Mesothelial cell of epicardium (in vitro differentiated cells): Measurements from ENCODE around the gene CCL14. TPM values are rescaled to one million over a fixed set of nuclear protein-coding genes. Genes with fewer than 3 reads are reported as not detected.
"Not testable (repeated sequence)": the region's sequence is repeated elsewhere in the genome, so short reads cannot be mapped to it uniquely, and the experiment has no call there.

Experiments
- DNase-seq, 2 experiments: peaks; one replicate each; pipeline ENCODE4 v3.0.0; 2021; ENCODE audit warnings: low spot score in 2 of 2; ENCODE audit not compliant: unreplicated experiment in 2 of 2
- H3K27ac Mint-ChIP-seq: 2 replicates; pipeline ENCODE4 v1.8.0; 2021; ENCODE audit warnings: mixed read lengths
- H3K27me3 Mint-ChIP-seq: 2 replicates; pipeline ENCODE4 v1.8.0; 2021; ENCODE audit warnings: low read depth, mixed read lengths
- H3K36me3 Mint-ChIP-seq: 2 replicates; pipeline ENCODE4 v1.8.0; 2021; ENCODE audit warnings: mixed read lengths
- H3K4me1 Mint-ChIP-seq: 2 replicates; pipeline ENCODE4 v1.8.0; 2021; ENCODE audit warnings: mixed read lengths
- H3K4me3 Mint-ChIP-seq: 2 replicates; pipeline ENCODE4 v1.8.0; 2021; ENCODE audit warnings: mild to moderate bottlenecking, moderate library complexity, mixed read lengths
- H3K9me3 Mint-ChIP-seq: 2 replicates; pipeline ENCODE4 v1.8.0; 2021; ENCODE audit warnings: mixed read lengths
- CTCF ChIP-seq: fragments of 200-600 bp; sonication (generic); IDR thresholded peaks from one replicate; pipeline ENCODE4 v1.5.0; 2021; ENCODE audit warnings: antibody characterized with exemption; ENCODE audit not compliant: unreplicated experiment
- total RNA-seq: library from RNA; stranded (reverse); gene quantifications from 3 replicates; pipeline ENCODE4 v1.2.1, GENCODE V29; 2021

CCL14 gene
- total RNA-seq, 1 donor from 2014 or later = not detected

DNA sequence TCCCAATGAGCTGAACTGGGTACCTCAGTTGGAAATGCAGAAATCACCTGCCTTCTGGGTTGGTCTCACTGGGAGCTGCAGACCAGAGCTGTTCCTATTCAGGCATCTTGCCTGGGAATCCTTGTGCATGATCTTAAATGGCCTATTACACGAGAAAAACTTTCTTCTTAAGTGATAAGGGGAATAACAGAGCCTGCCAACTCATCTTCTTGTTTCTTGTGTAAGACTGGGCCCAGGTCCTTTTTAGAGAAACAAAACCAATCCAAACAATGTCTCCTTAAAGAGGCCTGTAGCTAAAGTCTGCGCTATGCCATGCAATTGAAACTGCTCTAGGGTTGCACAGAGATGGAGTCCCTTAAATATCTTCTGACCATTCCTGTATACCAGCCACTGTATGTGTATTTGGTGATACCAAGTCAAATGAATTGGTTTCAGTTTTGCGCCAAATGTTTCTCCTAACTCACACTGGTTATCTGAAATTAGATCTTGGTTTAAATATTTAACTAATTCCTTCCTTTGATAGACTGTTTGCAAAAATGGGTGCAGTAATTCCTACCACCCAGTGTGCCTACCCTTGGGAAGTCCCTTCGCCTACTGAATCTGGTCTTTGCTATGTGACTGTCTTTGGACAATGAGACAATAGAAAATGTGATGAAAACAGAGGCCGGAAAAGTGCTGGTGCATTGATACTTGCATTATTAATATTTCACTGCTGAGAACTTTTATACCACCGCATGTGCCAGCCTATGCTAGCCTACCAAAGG lies 37.8 kb upstream of the CCL14 start:
- Mint-ChIP-seq H3K4me1 (peaks cover 15% of the 10 kb centered on the region), H3K4me3 (no peak overlapping the region), H3K27me3 (peaks cover 38% of the 10 kb centered on the region), H3K9me3 (peaks cover 6% of the 10 kb centered on the region), H3K36me3 (no peaks in the 10 kb centered on the region), H3K27ac (no peak overlapping the region)
- no peak for DNase-seq
- TF ChIP-seq CTCF = no peak

GRCh38 chr17:36019423-36019822 lies 32.9 kb upstream of the CCL14 start:
- no peak for TF ChIP-seq CTCF
- DNase-seq = no peak
- H3K27ac Mint-ChIP-seq = no peak overlapping the region
- no peaks in the 10 kb centered on the region for H3K36me3 Mint-ChIP-seq
- H3K4me1 Mint-ChIP-seq = no peaks in the 10 kb centered on the region
- H3K9me3 Mint-ChIP-seq = peaks cover 6% of the 10 kb centered on the region
- H3K27me3 Mint-ChIP-seq = peaks cover 62% of the 10 kb centered on the region
- no peak overlapping the region for H3K4me3 Mint-ChIP-seq

DNA sequence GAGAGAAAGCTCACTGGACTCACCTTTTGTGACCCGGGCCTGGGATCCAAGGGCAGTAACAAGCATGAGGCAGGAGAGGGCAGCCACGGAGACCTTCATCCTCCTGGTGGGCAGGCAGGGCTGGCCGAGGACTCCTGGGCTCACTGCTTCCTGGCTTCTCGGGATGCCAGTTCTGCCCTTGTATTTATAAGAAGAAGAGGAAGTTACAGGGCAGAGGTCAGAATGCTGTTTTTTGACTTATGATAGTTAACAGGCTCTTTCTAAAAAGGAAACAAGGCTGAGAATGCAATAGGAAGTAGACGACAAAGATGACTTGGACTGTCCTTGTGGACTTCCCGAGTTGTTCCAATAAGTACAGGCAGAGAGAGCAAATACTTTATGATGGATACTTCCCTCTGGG lies 31.3 kb upstream of the CCL14 start, which contains the start of gene CCL23:
TSS of gene CCL23 (minus strand) at position 174 of the 400 bp plus-strand sequence. CDS start at position 99, 75 bp downstream.
- Mint-ChIP-seq H3K27ac (no peak within 1 kb of the TSS), H3K36me3 (no peaks in the 10 kb centered on the region), H3K27me3 (peaks cover 74% of the 10 kb centered on the region), H3K4me1 (no peaks in the 10 kb centered on the region), H3K4me3 (no peak within 1 kb of the TSS), H3K9me3 (peaks cover 6% of the 10 kb centered on the region)
- DNase-seq = no peak
- TF ChIP-seq CTCF = no peak

- Mint-ChIP-seq H3K36me3 (no peaks in the 10 kb centered on the region), H3K4me1 (no peaks in the 10 kb centered on the region)
- no peak for DNase-seq
Observed at GRCh38 chr17:36016555-36016954, 30.0 kb upstream of the CCL14 start.

DNA sequence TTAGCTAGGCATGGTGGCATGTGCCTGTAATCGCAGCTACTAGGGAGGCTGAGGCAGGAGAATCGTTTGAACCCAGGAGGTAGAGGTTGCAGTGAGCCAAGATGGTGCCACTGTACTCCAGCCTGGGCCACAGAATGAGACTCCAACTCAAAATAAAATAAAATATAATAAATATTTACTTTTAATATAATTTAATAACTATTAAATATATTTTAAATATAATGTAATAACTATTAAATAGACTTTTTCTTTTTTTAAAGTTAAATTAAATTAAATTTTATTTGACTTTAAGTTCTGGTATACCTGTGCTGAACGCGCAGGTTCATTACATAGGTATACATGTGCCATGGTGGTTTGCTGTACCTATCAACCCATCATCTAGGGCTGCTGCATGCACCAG lies 29.4 kb upstream of the CCL14 start:
- DNase-seq, H3K36me3 Mint-ChIP-seq, H3K4me3 Mint-ChIP-seq, H3K27ac Mint-ChIP-seq, H3K4me1 Mint-ChIP-seq: not testable (repeated sequence)
- Mint-ChIP-seq H3K27me3 (peaks cover 65% of the 10 kb centered on the region), H3K9me3 (peaks cover 15% of the 10 kb centered on the region)

More at GRCh38 chr17:36016555-36016954, 30.0 kb upstream of the CCL14 start:
- no peak for TF ChIP-seq CTCF
- no peak overlapping the region for H3K4me3 Mint-ChIP-seq
- no peak overlapping the region for H3K27ac Mint-ChIP-seq
- H3K27me3 Mint-ChIP-seq = peaks cover 70% of the 10 kb centered on the region
- peaks cover 9% of the 10 kb centered on the region for H3K9me3 Mint-ChIP-seq

GRCh38 chr17:36014946-36015345 lies 28.4 kb upstream of the CCL14 start:
- peaks cover 56% of the 10 kb centered on the region for H3K27me3 Mint-ChIP-seq
- no peak for TF ChIP-seq CTCF
- DNase-seq = no peak
- no peak overlapping the region for H3K27ac Mint-ChIP-seq
- no peak overlapping the region for H3K4me3 Mint-ChIP-seq
- no peaks in the 10 kb centered on the region for H3K36me3 Mint-ChIP-seq
- peaks cover 23% of the 10 kb centered on the region for H3K9me3 Mint-ChIP-seq
- H3K4me1 Mint-ChIP-seq = no peaks in the 10 kb centered on the region
